Esophagus squamous epithelium (tissue), 4 donors: Measurements from ENCODE around the gene SCOC.

Source experiments
- POLR2A ChIP-seq, 4 donors: fragments of 450-650 bp; IDR thresholded peaks; one replicate each; pipeline ENCODE4 v1.6.1; 2017; ENCODE audit warnings: antibody characterized with exemption in 4 of 4, mild to moderate bottlenecking in 4 of 4, moderate library complexity in 3 of 4
- TF ChIP-seq, protein P1 (sequence below), 6 experiments: fragments of 450-650 bp in 4 of 6; fragments of 200-600 bp in 2 of 6; sonication (generic) in 2 of 6; IDR thresholded peaks; one replicate each; pipeline ENCODE4 v1.5.1; 2016 to 2019; ENCODE audit warnings: antibody characterized with exemption in 6 of 6, mild to moderate bottlenecking in 4 of 6, moderate library complexity in 4 of 6

DNA sequence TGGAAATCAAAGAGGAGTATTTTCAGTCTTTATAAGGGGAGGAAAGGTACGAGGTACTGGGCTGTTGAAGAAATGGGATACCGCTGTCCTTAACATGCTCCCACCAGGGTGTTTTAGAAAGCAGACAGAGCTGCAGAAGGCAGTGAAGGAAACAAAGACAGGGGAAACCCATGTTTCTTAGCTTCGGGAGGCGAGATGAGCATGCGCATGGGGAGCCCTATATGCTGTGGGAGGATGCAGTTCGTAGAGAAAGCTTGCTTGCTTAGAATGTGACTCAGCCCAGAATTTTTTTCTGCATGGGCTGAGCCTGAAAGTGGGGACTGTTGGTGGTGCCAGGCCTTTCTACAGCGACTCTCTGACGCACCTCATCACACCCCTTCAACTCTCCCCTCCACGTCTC is 28.8 kb upstream of the SCOC start:
- TF ChIP-seq, protein P1, sequence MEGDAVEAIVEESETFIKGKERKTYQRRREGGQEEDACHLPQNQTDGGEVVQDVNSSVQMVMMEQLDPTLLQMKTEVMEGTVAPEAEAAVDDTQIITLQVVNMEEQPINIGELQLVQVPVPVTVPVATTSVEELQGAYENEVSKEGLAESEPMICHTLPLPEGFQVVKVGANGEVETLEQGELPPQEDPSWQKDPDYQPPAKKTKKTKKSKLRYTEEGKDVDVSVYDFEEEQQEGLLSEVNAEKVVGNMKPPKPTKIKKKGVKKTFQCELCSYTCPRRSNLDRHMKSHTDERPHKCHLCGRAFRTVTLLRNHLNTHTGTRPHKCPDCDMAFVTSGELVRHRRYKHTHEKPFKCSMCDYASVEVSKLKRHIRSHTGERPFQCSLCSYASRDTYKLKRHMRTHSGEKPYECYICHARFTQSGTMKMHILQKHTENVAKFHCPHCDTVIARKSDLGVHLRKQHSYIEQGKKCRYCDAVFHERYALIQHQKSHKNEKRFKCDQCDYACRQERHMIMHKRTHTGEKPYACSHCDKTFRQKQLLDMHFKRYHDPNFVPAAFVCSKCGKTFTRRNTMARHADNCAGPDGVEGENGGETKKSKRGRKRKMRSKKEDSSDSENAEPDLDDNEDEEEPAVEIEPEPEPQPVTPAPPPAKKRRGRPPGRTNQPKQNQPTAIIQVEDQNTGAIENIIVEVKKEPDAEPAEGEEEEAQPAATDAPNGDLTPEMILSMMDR (IDR thresholded peaks at IDR 0.05), result no peak
- no peak for TF ChIP-seq POLR2A (IDR thresholded peaks at IDR 0.05)
